H9 (cell line): ENCODE results near the gene SLAMF1. TPM values are rescaled to one million over a fixed set of nuclear protein-coding genes. Genes with fewer than 3 reads are reported as not detected.

Experiments
- DNase-seq: peaks from one replicate; pipeline ENCODE4 v3.0.0-alpha.2; 2017
- H2AFZ ChIP-seq: one replicate; pipeline ENCODE4 v1.6.1; 2013; ENCODE audit warnings: mild to moderate bottlenecking, low read length, control low read depth, moderate library complexity
- H2AK5ac ChIP-seq: 2 replicates; pipeline ENCODE4 v1.6.1; 2013; ENCODE audit warnings: low read length, control low read depth, mixed read lengths; ENCODE audit not compliant: insufficient read length
- H2BK120ac ChIP-seq: one replicate; pipeline ENCODE4 v1.6.1; 2013; ENCODE audit warnings: low read depth, mild to moderate bottlenecking, low read length, control low read depth, inconsistent platforms; ENCODE audit not compliant: poor library complexity, severe bottlenecking
- H2BK12ac ChIP-seq: 2 replicates; pipeline ENCODE4 v1.6.1; 2013; ENCODE audit warnings: low read length, control low read depth, mixed read lengths, low read depth; ENCODE audit not compliant: insufficient read length
- H2BK15ac ChIP-seq: 2 replicates; pipeline ENCODE4 v1.6.1; 2013; ENCODE audit warnings: low read depth, low read length, control low read depth
- H2BK20ac ChIP-seq: one replicate; pipeline ENCODE4 v1.6.1; 2013; ENCODE audit warnings: low read depth, mild to moderate bottlenecking, low read length, control low read depth, inconsistent platforms; ENCODE audit not compliant: poor library complexity, severe bottlenecking
- H2BK5ac ChIP-seq: 2 replicates; pipeline ENCODE4 v1.6.1; 2013; ENCODE audit warnings: low read length, control low read depth, mixed read lengths; ENCODE audit not compliant: insufficient read length
- H3K14ac ChIP-seq: 2 replicates; pipeline ENCODE4 v1.6.1; 2013; ENCODE audit warnings: low read length, control low read depth; ENCODE audit not compliant: insufficient read depth
- H3K18ac ChIP-seq: 2 replicates; pipeline ENCODE4 v1.6.1; 2013; ENCODE audit warnings: low read depth, mild to moderate bottlenecking, mixed read lengths, low read length, control low read depth; ENCODE audit not compliant: insufficient read length
- H3K23ac ChIP-seq: 2 replicates; pipeline ENCODE4 v1.6.1; 2013; ENCODE audit warnings: low read length, control low read depth, mixed read lengths, low read depth; ENCODE audit not compliant: insufficient read length
- H3K23me2 ChIP-seq: 2 replicates; pipeline ENCODE4 v1.6.1; 2013; ENCODE audit warnings: low read depth, mild to moderate bottlenecking, mixed read lengths, low read length, control low read depth; ENCODE audit not compliant: insufficient read length, poor library complexity, severe bottlenecking
- H3K27ac ChIP-seq: 2 replicates; pipeline ENCODE4 v1.5.1; 2013; ENCODE audit warnings: low read length, control low read depth, mixed read lengths, low read depth; ENCODE audit not compliant: insufficient read length
- H3K27me3 ChIP-seq: 2 replicates; pipeline ENCODE4 v1.6.1; 2013; ENCODE audit warnings: low read length, control low read depth, inconsistent platforms; ENCODE audit not compliant: insufficient read depth
- H3K4ac ChIP-seq: 2 replicates; pipeline ENCODE4 v1.6.1; 2013; ENCODE audit warnings: low read depth, mild to moderate bottlenecking, control low read depth, inconsistent platforms, low read length, moderate library complexity
- H3K4me1 ChIP-seq: 2 replicates; pipeline ENCODE4 v1.6.1; 2013; ENCODE audit warnings: low read length, control low read depth, inconsistent platforms; ENCODE audit not compliant: insufficient read depth
- H3K4me2 ChIP-seq: 2 replicates; pipeline ENCODE4 v1.6.1; 2013; ENCODE audit warnings: low read length, control low read depth, mixed read lengths; ENCODE audit not compliant: insufficient read length, insufficient read depth
- H3K56ac ChIP-seq: 2 replicates; pipeline ENCODE4 v1.6.1; 2013; ENCODE audit warnings: low read depth, mild to moderate bottlenecking, mixed read lengths, low read length, control low read depth; ENCODE audit not compliant: insufficient read length
- H3K79me1 ChIP-seq: 2 replicates; pipeline ENCODE4 v1.6.1; 2013; ENCODE audit warnings: low read depth, mild to moderate bottlenecking, moderate library complexity, low read length, control low read depth, inconsistent platforms; ENCODE audit not compliant: insufficient read depth, poor library complexity, severe bottlenecking
- H3K79me2 ChIP-seq: 2 replicates; pipeline ENCODE4 v1.6.1; 2013; ENCODE audit warnings: low read length, control low read depth, inconsistent platforms; ENCODE audit not compliant: insufficient read depth
- H3K9ac ChIP-seq: 2 replicates; pipeline ENCODE4 v1.6.1; 2013; ENCODE audit warnings: low read length, control low read depth, mixed read lengths; ENCODE audit not compliant: insufficient read length; ENCODE audit errors: extremely low read depth
- H3K9me3 ChIP-seq: one replicate; pipeline ENCODE4 v1.6.1; 2013; ENCODE audit warnings: low read depth, low read length, inconsistent platforms; ENCODE audit not compliant: control insufficient read depth
- H3T11ph ChIP-seq: one replicate; pipeline ENCODE4 v1.6.1; 2013; ENCODE audit warnings: mild to moderate bottlenecking, low read length, control low read depth, inconsistent platforms
- H4K20me1 ChIP-seq: one replicate; pipeline ENCODE4 v1.6.1; 2013; ENCODE audit not compliant: control insufficient read depth, insufficient read length, insufficient read depth
- H4K5ac ChIP-seq: 2 replicates; pipeline ENCODE4 v1.6.1; 2013; ENCODE audit warnings: low read depth, mild to moderate bottlenecking, mixed read lengths, low read length, control low read depth; ENCODE audit not compliant: insufficient read length
- H4K8ac ChIP-seq: replicated peaks from 2 replicates; pipeline ENCODE4 v1.6.1; 2013; ENCODE audit warnings: low read length, control low read depth, mixed read lengths, low read depth; ENCODE audit not compliant: insufficient read length
- H4K91ac ChIP-seq: 2 replicates; pipeline ENCODE4 v1.6.1; 2013; ENCODE audit warnings: low read depth, mild to moderate bottlenecking, moderate library complexity, mixed read lengths, low read length, control low read depth; ENCODE audit not compliant: insufficient read length
- H3K27ac Mint-ChIP-seq, 3 experiments: 2 replicates in 2 of 3; 3 replicates in 1 of 3; pipeline ENCODE4 v1.8.0; 2020 to 2021; ENCODE audit warnings: mixed read lengths in 3 of 3, mild to moderate bottlenecking in 1 of 3, moderate library complexity in 1 of 3
- H3K27me3 Mint-ChIP-seq: 2 replicates; pipeline ENCODE4 v1.8.0; 2021; ENCODE audit warnings: low read depth, mild to moderate bottlenecking, moderate library complexity, mixed read lengths
- H3K36me3 Mint-ChIP-seq, 3 experiments: 2 replicates in 2 of 3; 3 replicates in 1 of 3; pipeline ENCODE4 v1.8.0; 2020 to 2021; ENCODE audit warnings: low read depth in 3 of 3, mixed read lengths in 3 of 3; ENCODE audit not compliant: insufficient read depth in 1 of 3
- H3K4me1 Mint-ChIP-seq, 2 experiments: 2 replicates each; pipeline ENCODE4 v1.8.0; 2020; ENCODE audit warnings: mixed read lengths in 2 of 2
- H3K4me3 Mint-ChIP-seq, 2 experiments: 2 replicates in 1 of 2; 3 replicates in 1 of 2; pipeline ENCODE4 v1.8.0; 2020 to 2021; ENCODE audit warnings: mild to moderate bottlenecking in 2 of 2, mixed read lengths in 2 of 2, moderate library complexity in 1 of 2
- H3K9me3 Mint-ChIP-seq, 2 experiments: 2 replicates in 1 of 2; 3 replicates in 1 of 2; pipeline ENCODE4 v1.8.0; 2020; ENCODE audit warnings: mild to moderate bottlenecking in 2 of 2, mixed read lengths in 2 of 2, moderate library complexity in 1 of 2
- WGBS: extraction: QIAGEN DNeasy Blood & Tissue Kit; methylation state at CpG from one replicate; pipeline ENCODE4 v1.1.7; 2013; ENCODE audit warnings: missing lambda C conversion rate, low lambda C conversion rate, mixed read lengths; ENCODE audit not compliant: insufficient read length; ENCODE audit errors: extremely low coverage; 5-methylcytosine and 5-hydroxymethylcytosine counted together
- long read RNA-seq: library from polyadenylated mRNA; unstranded; transcript quantifications from one replicate; pipeline ENCODE4 v2.0.0, GENCODE V29; 2020
- total RNA-seq: library from RNA; stranded (reverse); gene quantifications from 2 replicates; pipeline ENCODE4 v1.2.1, GENCODE V29; 2021
- TF ChIP-seq, protein P1 (sequence below): fragments of 200-600 bp; sonication (generic); conservative IDR thresholded peaks from 3 replicates; pipeline ENCODE4 v1.8.0; 2021; ENCODE audit warnings: antibody characterized with exemption, mild to moderate bottlenecking

SLAMF1 gene, protein sequence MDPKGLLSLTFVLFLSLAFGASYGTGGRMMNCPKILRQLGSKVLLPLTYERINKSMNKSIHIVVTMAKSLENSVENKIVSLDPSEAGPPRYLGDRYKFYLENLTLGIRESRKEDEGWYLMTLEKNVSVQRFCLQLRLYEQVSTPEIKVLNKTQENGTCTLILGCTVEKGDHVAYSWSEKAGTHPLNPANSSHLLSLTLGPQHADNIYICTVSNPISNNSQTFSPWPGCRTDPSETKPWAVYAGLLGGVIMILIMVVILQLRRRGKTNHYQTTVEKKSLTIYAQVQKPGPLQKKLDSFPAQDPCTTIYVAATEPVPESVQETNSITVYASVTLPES
- total RNA-seq: not detected in 2 replicates
- long read RNA-seq: 0 reads

- no peaks in the 10 kb centered on the region for H3K79me2 ChIP-seq
- no peak within 1 kb of the TSS for H3K18ac ChIP-seq
- no peak within 1 kb of the TSS for H2AFZ ChIP-seq
- no peak within 1 kb of the TSS for H3K4ac ChIP-seq
- no peak within 1 kb of the TSS for H4K5ac ChIP-seq
- no peaks in the 10 kb centered on the region for H3K9me3 ChIP-seq
- H3K9ac ChIP-seq: no peak within 1 kb of the TSS
- H4K20me1 ChIP-seq: no peaks in the 10 kb centered on the region
- no peak within 1 kb of the TSS for H3K23ac ChIP-seq
- no peak within 1 kb of the TSS for H3K27ac ChIP-seq
- no peak within 1 kb of the TSS for H2BK12ac ChIP-seq
- no peak within 1 kb of the TSS for H3K4me2 ChIP-seq
- no peak within 1 kb of the TSS for H2BK5ac ChIP-seq
- no peak within 1 kb of the TSS; a peak in 1 of 5 replicates for H3K4me3 Mint-ChIP-seq
- no peak within 1 kb of the TSS for H3K14ac ChIP-seq
- no peak within 1 kb of the TSS for H4K8ac ChIP-seq
- no peak within 1 kb of the TSS for H2AK5ac ChIP-seq
- H3K36me3 Mint-ChIP-seq: peaks cover 0 to 5% (median 2%) of the 10 kb centered on the region in 3 experiments; a peak in 3 of 7 replicates
- H3K27ac Mint-ChIP-seq: peak within 1 kb of the TSS in 1 of 3 experiments; percentile 3; a peak in 2 of 7 replicates
- no CpG with 5 or more reads among the region's 11 CpGs for WGBS
- H3K27me3 ChIP-seq: no peaks in the 10 kb centered on the region
- peaks cover 12 to 14% of the 10 kb centered on the region in 2 experiments for H3K4me1 Mint-ChIP-seq
- H3K56ac ChIP-seq: no peak within 1 kb of the TSS
- no peak within 1 kb of the TSS for H4K91ac ChIP-seq
- H3T11ph ChIP-seq: no peak within 1 kb of the TSS
- H3K23me2 ChIP-seq: no peaks in the 10 kb centered on the region
- H2BK15ac ChIP-seq: no peak within 1 kb of the TSS
- no peaks in the 10 kb centered on the region for H3K79me1 ChIP-seq
- no peaks in the 10 kb centered on the region; a peak in 2 of 5 replicates for H3K9me3 Mint-ChIP-seq
- DNase-seq: no peak
- no peak within 1 kb of the TSS for H2BK20ac ChIP-seq
- peaks cover 5% of the 10 kb centered on the region; the same call in 1 of the 2 replicates for H3K4me1 ChIP-seq
- no peak within 1 kb of the TSS for H2BK120ac ChIP-seq
- peaks cover 6% of the 10 kb centered on the region; the same call in 1 of the 2 replicates for H3K27me3 Mint-ChIP-seq
- TF ChIP-seq, protein P1, sequence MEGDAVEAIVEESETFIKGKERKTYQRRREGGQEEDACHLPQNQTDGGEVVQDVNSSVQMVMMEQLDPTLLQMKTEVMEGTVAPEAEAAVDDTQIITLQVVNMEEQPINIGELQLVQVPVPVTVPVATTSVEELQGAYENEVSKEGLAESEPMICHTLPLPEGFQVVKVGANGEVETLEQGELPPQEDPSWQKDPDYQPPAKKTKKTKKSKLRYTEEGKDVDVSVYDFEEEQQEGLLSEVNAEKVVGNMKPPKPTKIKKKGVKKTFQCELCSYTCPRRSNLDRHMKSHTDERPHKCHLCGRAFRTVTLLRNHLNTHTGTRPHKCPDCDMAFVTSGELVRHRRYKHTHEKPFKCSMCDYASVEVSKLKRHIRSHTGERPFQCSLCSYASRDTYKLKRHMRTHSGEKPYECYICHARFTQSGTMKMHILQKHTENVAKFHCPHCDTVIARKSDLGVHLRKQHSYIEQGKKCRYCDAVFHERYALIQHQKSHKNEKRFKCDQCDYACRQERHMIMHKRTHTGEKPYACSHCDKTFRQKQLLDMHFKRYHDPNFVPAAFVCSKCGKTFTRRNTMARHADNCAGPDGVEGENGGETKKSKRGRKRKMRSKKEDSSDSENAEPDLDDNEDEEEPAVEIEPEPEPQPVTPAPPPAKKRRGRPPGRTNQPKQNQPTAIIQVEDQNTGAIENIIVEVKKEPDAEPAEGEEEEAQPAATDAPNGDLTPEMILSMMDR: no peak
Measured at GRCh38 chr1:160646711-160647328, at the start of gene SLAMF1. Gene SLAMF1 (minus strand): TSS chr1:160647044. CDS start chr1:160646945, 99 bp downstream.
